Endodermal cell (in vitro differentiated cells): ENCODE data around the gene PARD6G. TPM values are rescaled to one million over a fixed set of nuclear protein-coding genes. Genes with fewer than 3 reads are reported as not detected.

Experiments
- DNase-seq: peaks from one replicate; pipeline ENCODE4 v3.0.0-alpha.2; 2017
- H3K27ac ChIP-seq: 2 replicates; pipeline ENCODE4 v1.5.1; 2013; ENCODE audit warnings: mild to moderate bottlenecking, low read depth, low read length, moderate library complexity
- H3K27me3 ChIP-seq: 2 replicates; pipeline ENCODE4 v1.6.1; 2013; ENCODE audit warnings: mild to moderate bottlenecking, low read length, moderate library complexity; ENCODE audit not compliant: insufficient read depth, control insufficient read depth, poor library complexity, severe bottlenecking
- H3K36me3 ChIP-seq: 2 replicates; pipeline ENCODE4 v1.7.0; 2013; ENCODE audit warnings: mild to moderate bottlenecking, low read length, moderate library complexity; ENCODE audit not compliant: control insufficient read depth, insufficient read depth
- H3K4me1 ChIP-seq: one replicate; pipeline ENCODE4 v1.7.0; 2013; ENCODE audit warnings: low read length; ENCODE audit not compliant: control insufficient read depth, insufficient read depth
- H3K4me3 ChIP-seq: 2 replicates; pipeline ENCODE4 v1.5.1; 2013; ENCODE audit warnings: mild to moderate bottlenecking, low read length, moderate library complexity
- H3K9ac ChIP-seq: 2 replicates; pipeline ENCODE4 v1.6.1; 2013; ENCODE audit warnings: mild to moderate bottlenecking, low read length, moderate library complexity; ENCODE audit not compliant: poor library complexity, severe bottlenecking; ENCODE audit errors: extremely low read depth
- H3K9me3 ChIP-seq: 2 replicates; pipeline ENCODE4 v1.6.1; 2013; ENCODE audit warnings: mild to moderate bottlenecking, low read length, moderate library complexity; ENCODE audit not compliant: control insufficient read depth
- H3K27ac Mint-ChIP-seq: 2 replicates; pipeline ENCODE4 v1.8.0; 2020; ENCODE audit warnings: mixed read lengths
- H3K27me3 Mint-ChIP-seq: 2 replicates; pipeline ENCODE4 v1.8.0; 2021; ENCODE audit warnings: mild to moderate bottlenecking, mixed read lengths; ENCODE audit not compliant: insufficient read depth
- H3K36me3 Mint-ChIP-seq: 2 replicates; pipeline ENCODE4 v1.8.0; 2020; ENCODE audit warnings: low read depth, mixed read lengths
- H3K4me1 Mint-ChIP-seq: 2 replicates; pipeline ENCODE4 v1.8.0; 2020; ENCODE audit warnings: mixed read lengths
- H3K4me3 Mint-ChIP-seq: 2 replicates; pipeline ENCODE4 v1.8.0; 2020; ENCODE audit warnings: mild to moderate bottlenecking, moderate library complexity, mixed read lengths
- H3K9me3 Mint-ChIP-seq: 2 replicates; pipeline ENCODE4 v1.8.0; 2020; ENCODE audit warnings: mild to moderate bottlenecking, mixed read lengths
- CTCF ChIP-seq: fragments of 200-600 bp; sonication (generic); conservative IDR thresholded peaks from 2 replicates; pipeline ENCODE4 v1.5.0; 2021; ENCODE audit warnings: antibody characterized with exemption, mild to moderate bottlenecking
- WGBS, 2 experiments: methylation state at CpG; one replicate each; pipeline versions ENCODE4 v1.1.5 to v1.1.7; 2013; ENCODE audit warnings: missing lambda C conversion rate in 2 of 2, mixed read lengths in 1 of 2; ENCODE audit not compliant: insufficient coverage in 1 of 2, insufficient read length in 1 of 2; 5-methylcytosine and 5-hydroxymethylcytosine counted together
- total RNA-seq, 2 donors: library from RNA; stranded (reverse); fragmentation: NEBNext Ultra II Directional in 1 of 2; extraction: Animal tissue kit (Norgen Biotek cat#: 25700) in 1 of 2; gene quantifications; 2 replicates in 1 of 2; 3 replicates in 1 of 2; pipeline ENCODE4 v1.2.1, GENCODE V29; 2021

The PARD6G gene
- total RNA-seq, 2 donors from 2014 or later: 15.4 to 17.3 TPM

GRCh38 chr18:80185545-80185944, 61.8 kb downstream of the PARD6G start:
- no peak overlapping the region for H3K27ac ChIP-seq
- TF ChIP-seq CTCF: no peak
- H3K9me3 ChIP-seq: no peaks in the 10 kb centered on the region
- H3K36me3 Mint-ChIP-seq: no peaks in the 10 kb centered on the region
- H3K27me3 ChIP-seq: no peaks in the 10 kb centered on the region
- H3K4me3 Mint-ChIP-seq: no peak overlapping the region
- no peaks in the 10 kb centered on the region for H3K27me3 Mint-ChIP-seq
- no peak overlapping the region for H3K9ac ChIP-seq
- no peaks in the 10 kb centered on the region for H3K36me3 ChIP-seq
- H3K4me3 ChIP-seq: no peak overlapping the region
- H3K4me1 ChIP-seq: no peaks in the 10 kb centered on the region
- 94 to 98% methylated on average over 8 to 12 of the region's 12 CpGs for WGBS, 2 experiments
- peaks cover 2% of the 10 kb centered on the region for H3K9me3 Mint-ChIP-seq
- H3K4me1 Mint-ChIP-seq: no peaks in the 10 kb centered on the region
- no peak overlapping the region for H3K27ac Mint-ChIP-seq
- no peak for DNase-seq

- Histone ChIP-seq H3K27ac (no peak overlapping the region), H3K27me3 (no peaks in the 10 kb centered on the region), H3K9ac (no peak overlapping the region), H3K9me3 (no peaks in the 10 kb centered on the region), H3K36me3 (no peaks in the 10 kb centered on the region), H3K4me3 (no peak overlapping the region), H3K4me1 (no peaks in the 10 kb centered on the region)
- Mint-ChIP-seq H3K36me3 (no peaks in the 10 kb centered on the region), H3K27me3 (no peaks in the 10 kb centered on the region), H3K27ac (no peak overlapping the region), H3K4me1 (no peaks in the 10 kb centered on the region), H3K4me3 (no peak overlapping the region), H3K9me3 (peaks cover 2% of the 10 kb centered on the region)
- no peak for DNase-seq
- no peak for TF ChIP-seq CTCF
- WGBS, 2 experiments: 92% methylated on average over 22 to 26 of the region's 26 CpGs
Observed at GRCh38 chr18:80184243-80184772, 63.0 kb downstream of the PARD6G start.

GRCh38 chr18:80183273-80184050, 63.9 kb downstream of the PARD6G start:
- Histone ChIP-seq H3K9me3 (no peaks in the 10 kb centered on the region), H3K27me3 (no peaks in the 10 kb centered on the region), H3K36me3 (no peaks in the 10 kb centered on the region), H3K4me3 (no peak overlapping the region), H3K27ac (no peak overlapping the region), H3K4me1 (no peaks in the 10 kb centered on the region), H3K9ac (no peak overlapping the region)
- Mint-ChIP-seq H3K4me3 (no peak overlapping the region), H3K4me1 (no peaks in the 10 kb centered on the region), H3K27me3 (no peaks in the 10 kb centered on the region), H3K9me3 (peaks cover 2% of the 10 kb centered on the region), H3K27ac (no peak overlapping the region), H3K36me3 (no peaks in the 10 kb centered on the region)
- WGBS, 2 experiments: 90 to 92% methylated on average over 12 to 13 of the region's 13 CpGs
- DNase-seq: no peak
- no peak for TF ChIP-seq CTCF
